HG03045 (cell line): ENCODE results near the gene TNS3.

Experiments used
- ATAC-seq: cut with Tn5 transposase; IDR thresholded peaks from one replicate; pipeline ENCODE4 v1.9.1; 2021; ENCODE audit warnings: mild to moderate bottlenecking, moderate library complexity; ENCODE audit not compliant: unreplicated experiment

TNS3 gene

GRCh38 chr7:47568547-47568946 lies 13.4 kb downstream of the TNS3 start:
- ATAC-seq = no peak

- ATAC-seq = no peak
These were observed 13.9 kb downstream of the TNS3 start for GRCh38 chr7:47568056-47568455.

- ATAC-seq = no peak
These were observed 16.2 kb downstream of the TNS3 start for GRCh38 chr7:47565640-47566250.

- ATAC-seq = no peak
These were observed 18.4 kb downstream of the TNS3 start for GRCh38 chr7:47563521-47563920.

GRCh38 chr7:47561715-47562446 lies 20.0 kb downstream of the TNS3 start:
- ATAC-seq = no peak

- no peak for ATAC-seq
These were observed 22.3 kb downstream of the TNS3 start for GRCh38 chr7:47559306-47560220.

GRCh38 chr7:47557694-47558670 lies 23.9 kb downstream of the TNS3 start:
- ATAC-seq = no peak

- ATAC-seq = no peak
These were observed 24.6 kb downstream of the TNS3 start for GRCh38 chr7:47557317-47557693.

GRCh38 chr7:47556511-47557180 lies 25.3 kb downstream of the TNS3 start:
- ATAC-seq = no peak

GRCh38 chr7:47553309-47553708 lies 28.6 kb downstream of the TNS3 start:
- no peak for ATAC-seq

GRCh38 chr7:47552621-47553020 lies 29.3 kb downstream of the TNS3 start:
- ATAC-seq = peak; percentile 81

- ATAC-seq = no peak
These were observed 30.1 kb downstream of the TNS3 start for GRCh38 chr7:47551668-47552440.

- no peak for ATAC-seq
These were observed 31.0 kb downstream of the TNS3 start for GRCh38 chr7:47550788-47551470.

GRCh38 chr7:47549916-47550315 lies 32.0 kb downstream of the TNS3 start:
- no peak for ATAC-seq

- no peak for ATAC-seq
These were observed 32.5 kb downstream of the TNS3 start for GRCh38 chr7:47549397-47549796.

GRCh38 chr7:47548546-47548945 lies 33.4 kb downstream of the TNS3 start:
- no peak for ATAC-seq

- ATAC-seq = no peak
These were observed 35.0 kb downstream of the TNS3 start for GRCh38 chr7:47546733-47547494.

- ATAC-seq = no peak
These were observed 35.7 kb downstream of the TNS3 start for GRCh38 chr7:47546171-47546570.
